Measurements from ENCODE around the gene HOXA2.

DNA sequence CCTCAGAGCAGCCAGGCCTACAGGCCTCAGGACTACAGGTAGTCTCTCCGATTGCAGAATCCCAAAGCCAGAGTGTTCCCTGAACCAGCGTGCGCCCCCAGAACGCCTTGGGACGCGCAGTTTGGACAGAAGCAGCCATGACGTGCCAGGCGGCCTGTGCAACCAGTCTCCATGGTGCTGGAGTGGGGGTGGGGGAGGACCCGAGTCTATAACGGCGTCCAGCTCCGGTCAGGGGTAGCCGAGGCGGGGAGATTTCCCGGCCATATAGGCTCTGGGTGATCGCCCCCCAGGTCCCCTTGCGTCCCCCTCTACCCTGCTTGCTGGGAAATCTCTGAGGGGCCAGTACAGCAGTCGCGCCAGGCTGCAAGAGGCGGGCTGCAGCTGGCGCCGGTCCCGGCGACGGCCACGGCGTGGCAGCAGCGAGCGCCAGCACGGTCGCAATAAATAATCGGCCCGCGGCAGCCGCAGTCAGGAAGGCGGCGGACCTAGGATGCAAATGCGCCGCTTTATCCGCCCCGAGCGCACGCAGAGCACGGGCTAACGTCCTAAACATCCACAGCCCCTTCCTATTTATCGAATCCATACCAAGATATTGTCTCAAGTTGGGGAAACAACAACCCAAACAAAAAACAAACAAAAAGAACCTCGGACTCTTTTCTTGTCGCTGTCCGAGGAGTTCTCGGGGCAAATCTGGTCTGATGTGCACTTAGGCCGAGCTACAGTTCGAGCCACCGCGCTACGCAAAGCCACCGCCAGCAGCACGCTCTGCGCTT lies 48.3 kb upstream of the HOXA2 start:
- TF ChIP-seq, protein P1, sequence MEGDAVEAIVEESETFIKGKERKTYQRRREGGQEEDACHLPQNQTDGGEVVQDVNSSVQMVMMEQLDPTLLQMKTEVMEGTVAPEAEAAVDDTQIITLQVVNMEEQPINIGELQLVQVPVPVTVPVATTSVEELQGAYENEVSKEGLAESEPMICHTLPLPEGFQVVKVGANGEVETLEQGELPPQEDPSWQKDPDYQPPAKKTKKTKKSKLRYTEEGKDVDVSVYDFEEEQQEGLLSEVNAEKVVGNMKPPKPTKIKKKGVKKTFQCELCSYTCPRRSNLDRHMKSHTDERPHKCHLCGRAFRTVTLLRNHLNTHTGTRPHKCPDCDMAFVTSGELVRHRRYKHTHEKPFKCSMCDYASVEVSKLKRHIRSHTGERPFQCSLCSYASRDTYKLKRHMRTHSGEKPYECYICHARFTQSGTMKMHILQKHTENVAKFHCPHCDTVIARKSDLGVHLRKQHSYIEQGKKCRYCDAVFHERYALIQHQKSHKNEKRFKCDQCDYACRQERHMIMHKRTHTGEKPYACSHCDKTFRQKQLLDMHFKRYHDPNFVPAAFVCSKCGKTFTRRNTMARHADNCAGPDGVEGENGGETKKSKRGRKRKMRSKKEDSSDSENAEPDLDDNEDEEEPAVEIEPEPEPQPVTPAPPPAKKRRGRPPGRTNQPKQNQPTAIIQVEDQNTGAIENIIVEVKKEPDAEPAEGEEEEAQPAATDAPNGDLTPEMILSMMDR (IDR thresholded peaks at IDR 0.05; ENCODE audit: control extremely low read depth in 1 of 3, insufficient read depth in 1 of 3, low read depth in 1 of 3, low read length in 3 of 3), result peak in 2 of 3 experiments; percentile 78 to 83; a peak in 3 of 4 replicates
- peak; percentile 51 for TF ChIP-seq SUZ12 (IDR thresholded peaks at IDR 0.05; ENCODE audit: low read length)
- no peak for TF ChIP-seq POLR2A (IDR thresholded peaks at IDR 0.05; ENCODE audit: control extremely low read depth in 1 of 2, low read depth in 2 of 2, low read length in 2 of 2)
- no peak for TF ChIP-seq HDAC2 (IDR thresholded peaks at IDR 0.05; ENCODE audit: borderline replicate concordance in 1 of 2, low read depth in 2 of 2, low read length in 2 of 2)
- no peak for TF ChIP-seq RBBP5 (IDR thresholded peaks at IDR 0.05; ENCODE audit: borderline replicate concordance, low read depth, low read length)
- TF ChIP-seq MAX (IDR thresholded peaks at IDR 0.05), result peak; percentile 23
- TF ChIP-seq ZNF274 (IDR thresholded peaks at IDR 0.05; ENCODE audit: borderline replicate concordance, extremely low read depth, low read length), result no peak
- TF ChIP-seq EZH2 (IDR thresholded peaks at IDR 0.05; ENCODE audit: low read depth, low read length, severe bottlenecking), result peak; percentile 13
- TF ChIP-seq NRF1 (IDR thresholded peaks at IDR 0.05; ENCODE audit: low read depth, low read length), result no peak
- no peak for TF ChIP-seq EP300 (IDR thresholded peaks at IDR 0.05; ENCODE audit: borderline replicate concordance in 1 of 2, low read depth in 2 of 2, low read length in 2 of 2)
